Brain microvascular endothelial cell (primary cell): ENCODE data around the gene IDS.

Experiments
- DNase-seq: peaks from one replicate; pipeline ENCODE4 v3.0.0-alpha.2; 2020
- H3K27ac ChIP-seq: fragments of 250-450 bp; sonication (Bioruptor Pico); 2 replicates; pipeline ENCODE4 v1.5.1; 2020; ENCODE audit warnings: mild to moderate bottlenecking, moderate library complexity
- H3K27me3 ChIP-seq: fragments of 250-450 bp; sonication (Bioruptor Pico); replicated peaks from 2 replicates; pipeline ENCODE4 v1.5.1; 2020; ENCODE audit warnings: mild to moderate bottlenecking
- H3K36me3 ChIP-seq: fragments of 250-450 bp; sonication (Bioruptor Pico); replicated peaks from 2 replicates; pipeline ENCODE4 v1.5.1; 2020; ENCODE audit warnings: mild to moderate bottlenecking
- H3K4me3 ChIP-seq: 2 replicates; pipeline ENCODE4 v1.5.1; 2011; ENCODE audit warnings: low read depth, mild to moderate bottlenecking, control low read depth, low read length, moderate library complexity
- in situ Hi-C: cut with HindIII; loops from 2 replicates; pipeline ENCODE4 v1.10.0; 2017; ENCODE audit warnings: low sequenced_read_pairs, low pct_ligation_motif_present
- TF ChIP-seq, protein P1 (sequence below): IDR thresholded peaks from 2 replicates; pipeline ENCODE4 v1.5.1; 2011; ENCODE audit warnings: low read depth, mild to moderate bottlenecking, moderate library complexity, low read length, control low read depth, inconsistent platforms; ENCODE audit errors: missing control alignments

IDS gene

GRCh38 chrX:149453906-149454822, 50.9 kb downstream of the IDS start:
- no peak for DNase-seq
- TF ChIP-seq, protein P1, sequence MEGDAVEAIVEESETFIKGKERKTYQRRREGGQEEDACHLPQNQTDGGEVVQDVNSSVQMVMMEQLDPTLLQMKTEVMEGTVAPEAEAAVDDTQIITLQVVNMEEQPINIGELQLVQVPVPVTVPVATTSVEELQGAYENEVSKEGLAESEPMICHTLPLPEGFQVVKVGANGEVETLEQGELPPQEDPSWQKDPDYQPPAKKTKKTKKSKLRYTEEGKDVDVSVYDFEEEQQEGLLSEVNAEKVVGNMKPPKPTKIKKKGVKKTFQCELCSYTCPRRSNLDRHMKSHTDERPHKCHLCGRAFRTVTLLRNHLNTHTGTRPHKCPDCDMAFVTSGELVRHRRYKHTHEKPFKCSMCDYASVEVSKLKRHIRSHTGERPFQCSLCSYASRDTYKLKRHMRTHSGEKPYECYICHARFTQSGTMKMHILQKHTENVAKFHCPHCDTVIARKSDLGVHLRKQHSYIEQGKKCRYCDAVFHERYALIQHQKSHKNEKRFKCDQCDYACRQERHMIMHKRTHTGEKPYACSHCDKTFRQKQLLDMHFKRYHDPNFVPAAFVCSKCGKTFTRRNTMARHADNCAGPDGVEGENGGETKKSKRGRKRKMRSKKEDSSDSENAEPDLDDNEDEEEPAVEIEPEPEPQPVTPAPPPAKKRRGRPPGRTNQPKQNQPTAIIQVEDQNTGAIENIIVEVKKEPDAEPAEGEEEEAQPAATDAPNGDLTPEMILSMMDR: no peak
- Histone ChIP-seq H3K36me3 (no peaks in the 10 kb centered on the region), H3K4me3 (no peak overlapping the region), H3K27ac (no peak overlapping the region), H3K27me3 (no peaks in the 10 kb centered on the region)
- in situ Hi-C loops: no loop called here

GRCh38 chrX:149453030-149453429, 52.1 kb downstream of the IDS start:
- peak; percentile 57 for DNase-seq
- in situ Hi-C loops: no loop called here
- TF ChIP-seq, protein P1: no peak

GRCh38 chrX:149433451-149433850, 71.7 kb downstream of the IDS start:
- no peak overlapping the region for H3K4me3 ChIP-seq
- TF ChIP-seq, protein P1: no peak
- H3K27ac ChIP-seq: no peak overlapping the region
- H3K27me3 ChIP-seq: no peaks in the 10 kb centered on the region
- DNase-seq: no peak
- in situ Hi-C loops: no loop called here
- H3K36me3 ChIP-seq: no peaks in the 10 kb centered on the region

More at GRCh38 chrX:149453030-149453429, 52.1 kb downstream of the IDS start:
- Histone ChIP-seq H3K27ac (no peak overlapping the region), H3K4me3 (no peak overlapping the region), H3K36me3 (no peaks in the 10 kb centered on the region), H3K27me3 (no peaks in the 10 kb centered on the region)

DNA sequence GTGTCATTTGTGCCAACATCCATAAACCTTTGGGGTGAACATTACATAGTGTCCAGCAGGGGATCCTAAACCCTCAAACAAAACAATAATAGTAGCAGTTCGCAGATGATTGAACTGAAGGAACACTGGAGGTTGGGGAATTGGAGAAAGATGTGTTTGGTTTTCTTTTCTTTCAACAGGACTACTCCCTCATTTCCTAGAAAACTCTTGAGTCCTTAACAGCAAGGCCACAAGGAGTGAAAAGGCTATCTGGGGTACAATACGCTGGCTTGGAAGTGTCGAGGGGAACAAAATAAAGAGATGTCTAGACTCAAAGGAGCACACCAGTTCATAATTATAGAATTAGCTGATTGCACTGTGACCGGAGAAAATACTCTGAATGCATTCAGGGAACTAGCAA, 72.1 kb downstream of the IDS start:
- no peaks in the 10 kb centered on the region for H3K27me3 ChIP-seq
- TF ChIP-seq, protein P1: no peak
- H3K36me3 ChIP-seq: no peaks in the 10 kb centered on the region
- DNase-seq: no peak
- H3K27ac ChIP-seq: no peak overlapping the region
- in situ Hi-C loops: no loop called here
- H3K4me3 ChIP-seq: no peak overlapping the region
